Measurements from ENCODE around the gene PAQR6.

The PAQR6 gene

GRCh38 chr1:156225677-156226014 lies 22.2 kb downstream of the PAQR6 start:
- no peak overlapping the region for H3K4me3 ChIP-seq (ENCODE audit: low read length)
- H2AFZ ChIP-seq (ENCODE audit: low read length): no peak overlapping the region
- H3K79me2 ChIP-seq (ENCODE audit: low read length): peaks cover 40% of the 10 kb centered on the region
- H3K27ac ChIP-seq (ENCODE audit: low read length): peak overlapping the region; percentile 91
- H3F3A ChIP-seq (ENCODE audit: insufficient read depth, low read length): peaks cover 39% of the 10 kb centered on the region
- no peak for DNase-seq
- H3K27me3 ChIP-seq (replicated peaks; ENCODE audit: insufficient read depth, low read length): no peaks in the 10 kb centered on the region
- H3K9me2 ChIP-seq (replicated peaks; ENCODE audit: insufficient read depth, low read length): no peaks in the 10 kb centered on the region
- H3K9me3 ChIP-seq (replicated peaks; ENCODE audit: insufficient read depth, low read length): no peaks in the 10 kb centered on the region
- TF ChIP-seq EZH2phosphoT487 (IDR thresholded peaks at IDR 0.05; ENCODE audit: low read length) (no peak), CTCF (IDR thresholded peaks at IDR 0.05; ENCODE audit: low read length) (no peak), EZH2 (optimal IDR thresholded peaks at IDR 0.05; ENCODE audit: low read depth, low read length) (no peak)
- H3K4me2 ChIP-seq (ENCODE audit: low read depth, low read length): peak overlapping the region; percentile 23; the same call in 1 of the 2 replicates
- H4K20me1 ChIP-seq (ENCODE audit: insufficient read depth, low read length): no peaks in the 10 kb centered on the region
- peaks cover 44% of the 10 kb centered on the region for H3K4me1 ChIP-seq (ENCODE audit: low read length)
- peak overlapping the region; percentile 19; the same call in 1 of the 2 replicates for H3K9ac ChIP-seq (ENCODE audit: low read length)
- H3K36me3 ChIP-seq (replicated peaks; ENCODE audit: insufficient read depth, low read length): peaks cover 7% of the 10 kb centered on the region; the same call in 1 of the 2 replicates

- Histone ChIP-seq H3K4me3 (ENCODE audit: low read length) (no peak overlapping the region), H3K9me2 (replicated peaks; ENCODE audit: insufficient read depth, low read length) (no peaks in the 10 kb centered on the region), H4K20me1 (ENCODE audit: insufficient read depth, low read length) (no peaks in the 10 kb centered on the region), H3K4me2 (ENCODE audit: low read depth, low read length) (no peak overlapping the region), H3K79me2 (ENCODE audit: low read length) (peaks cover 54% of the 10 kb centered on the region), H3K27ac (ENCODE audit: low read length) (no peak overlapping the region), H3K9ac (ENCODE audit: low read length) (no peak overlapping the region), H3K36me3 (replicated peaks; ENCODE audit: insufficient read depth, low read length) (peaks cover 7% of the 10 kb centered on the region; the same call in 1 of the 2 replicates), H3K4me1 (ENCODE audit: low read length) (peaks cover 44% of the 10 kb centered on the region), H3K27me3 (replicated peaks; ENCODE audit: insufficient read depth, low read length) (no peaks in the 10 kb centered on the region), H3K9me3 (replicated peaks; ENCODE audit: insufficient read depth, low read length) (no peaks in the 10 kb centered on the region), H2AFZ (ENCODE audit: low read length) (no peak overlapping the region), H3F3A (ENCODE audit: insufficient read depth, low read length) (peaks cover 43% of the 10 kb centered on the region)
- no peak for DNase-seq
- TF ChIP-seq CTCF (IDR thresholded peaks at IDR 0.05; ENCODE audit: low read length) (no peak), EZH2phosphoT487 (IDR thresholded peaks at IDR 0.05; ENCODE audit: low read length) (no peak), EZH2 (optimal IDR thresholded peaks at IDR 0.05; ENCODE audit: low read depth, low read length) (no peak)
These were observed 25.7 kb downstream of the PAQR6 start for GRCh38 chr1:156221986-156222692.

GRCh38 chr1:156220226-156220625 lies 27.6 kb downstream of the PAQR6 start:
- Histone ChIP-seq H3K79me2 (ENCODE audit: low read length) (peaks cover 66% of the 10 kb centered on the region), H3K9me3 (replicated peaks; ENCODE audit: insufficient read depth, low read length) (no peaks in the 10 kb centered on the region), H3K27me3 (replicated peaks; ENCODE audit: insufficient read depth, low read length) (no peaks in the 10 kb centered on the region), H3K27ac (ENCODE audit: low read length) (no peak overlapping the region), H3K4me3 (ENCODE audit: low read length) (no peak overlapping the region), H3K4me1 (ENCODE audit: low read length) (peaks cover 36% of the 10 kb centered on the region), H4K20me1 (ENCODE audit: insufficient read depth, low read length) (no peaks in the 10 kb centered on the region), H2AFZ (ENCODE audit: low read length) (no peak overlapping the region), H3K9me2 (replicated peaks; ENCODE audit: insufficient read depth, low read length) (no peaks in the 10 kb centered on the region), H3K9ac (ENCODE audit: low read length) (no peak overlapping the region), H3F3A (ENCODE audit: insufficient read depth, low read length) (peaks cover 28% of the 10 kb centered on the region), H3K36me3 (replicated peaks; ENCODE audit: insufficient read depth, low read length) (peaks cover 7% of the 10 kb centered on the region; the same call in 1 of the 2 replicates), H3K4me2 (ENCODE audit: low read depth, low read length) (no peak overlapping the region)
- TF ChIP-seq CTCF (IDR thresholded peaks at IDR 0.05; ENCODE audit: low read length) (no peak), EZH2phosphoT487 (IDR thresholded peaks at IDR 0.05; ENCODE audit: low read length) (no peak), EZH2 (optimal IDR thresholded peaks at IDR 0.05; ENCODE audit: low read depth, low read length) (no peak)
- DNase-seq: no peak
